Osteocyte (in vitro differentiated cells): ENCODE data around the gene PLEK. TPM values are rescaled to one million over a fixed set of nuclear protein-coding genes. Genes with fewer than 3 reads are reported as not detected.

ENCODE experiments used
- DNase-seq: peaks from one replicate; pipeline ENCODE4 v3.0.0; 2021; ENCODE audit warnings: mixed read lengths; ENCODE audit not compliant: unreplicated experiment; ENCODE audit errors: extremely low spot score
- H3K27ac Mint-ChIP-seq: one replicate; pipeline ENCODE4 v1.8.0; 2021; ENCODE audit warnings: mild to moderate bottlenecking, mixed read lengths; ENCODE audit not compliant: unreplicated experiment
- H3K27me3 Mint-ChIP-seq: one replicate; pipeline ENCODE4 v1.8.0; 2021; ENCODE audit warnings: mixed read lengths; ENCODE audit not compliant: unreplicated experiment
- H3K36me3 Mint-ChIP-seq: one replicate; pipeline ENCODE4 v1.8.0; 2021; ENCODE audit warnings: mixed read lengths; ENCODE audit not compliant: unreplicated experiment
- H3K4me1 Mint-ChIP-seq: one replicate; pipeline ENCODE4 v1.8.0; 2021; ENCODE audit warnings: mixed read lengths; ENCODE audit not compliant: unreplicated experiment
- H3K4me3 Mint-ChIP-seq: one replicate; pipeline ENCODE4 v1.8.0; 2021; ENCODE audit warnings: mild to moderate bottlenecking, moderate library complexity, mixed read lengths; ENCODE audit not compliant: unreplicated experiment
- H3K9me3 Mint-ChIP-seq: one replicate; pipeline ENCODE4 v1.8.0; 2021; ENCODE audit warnings: mixed read lengths; ENCODE audit not compliant: unreplicated experiment
- total RNA-seq: library from RNA; stranded (reverse); gene quantifications from 2 replicates; pipeline ENCODE4 v1.2.1, GENCODE V29; 2021
- TF ChIP-seq, protein P1 (sequence below): fragments of 200-600 bp; sonication (generic); IDR thresholded peaks from 2 replicates; pipeline ENCODE4 v1.5.0; 2021; ENCODE audit warnings: antibody characterized with exemption, mild to moderate bottlenecking, moderate library complexity

The PLEK gene
- total RNA-seq, 1 donor from 2014 or later = 0.19 TPM

DNA sequence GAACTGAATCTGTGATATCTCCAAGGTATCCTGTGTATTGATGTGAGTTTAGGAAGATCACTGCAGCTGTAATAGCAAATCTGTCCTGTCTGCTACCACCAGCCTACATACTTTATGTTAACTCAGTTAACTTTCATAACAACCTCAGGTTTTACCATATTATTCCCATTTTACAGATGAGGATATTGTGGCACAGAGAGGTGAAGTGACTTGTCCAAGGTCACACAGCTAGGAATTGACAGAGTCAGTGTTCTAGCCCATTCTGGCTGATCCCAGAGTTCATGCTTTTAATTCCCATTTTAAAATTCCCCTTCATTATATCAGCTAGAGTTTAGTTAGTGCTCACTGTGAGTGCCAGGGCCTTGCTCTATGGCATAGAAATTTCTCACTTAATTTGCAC lies 49.4 kb downstream of the PLEK start:
- Mint-ChIP-seq H3K9me3 (no peaks in the 10 kb centered on the region), H3K27me3 (peaks cover 17% of the 10 kb centered on the region), H3K4me3 (no peak overlapping the region), H3K27ac (no peak overlapping the region), H3K4me1 (no peaks in the 10 kb centered on the region), H3K36me3 (no peaks in the 10 kb centered on the region)
- TF ChIP-seq, protein P1, sequence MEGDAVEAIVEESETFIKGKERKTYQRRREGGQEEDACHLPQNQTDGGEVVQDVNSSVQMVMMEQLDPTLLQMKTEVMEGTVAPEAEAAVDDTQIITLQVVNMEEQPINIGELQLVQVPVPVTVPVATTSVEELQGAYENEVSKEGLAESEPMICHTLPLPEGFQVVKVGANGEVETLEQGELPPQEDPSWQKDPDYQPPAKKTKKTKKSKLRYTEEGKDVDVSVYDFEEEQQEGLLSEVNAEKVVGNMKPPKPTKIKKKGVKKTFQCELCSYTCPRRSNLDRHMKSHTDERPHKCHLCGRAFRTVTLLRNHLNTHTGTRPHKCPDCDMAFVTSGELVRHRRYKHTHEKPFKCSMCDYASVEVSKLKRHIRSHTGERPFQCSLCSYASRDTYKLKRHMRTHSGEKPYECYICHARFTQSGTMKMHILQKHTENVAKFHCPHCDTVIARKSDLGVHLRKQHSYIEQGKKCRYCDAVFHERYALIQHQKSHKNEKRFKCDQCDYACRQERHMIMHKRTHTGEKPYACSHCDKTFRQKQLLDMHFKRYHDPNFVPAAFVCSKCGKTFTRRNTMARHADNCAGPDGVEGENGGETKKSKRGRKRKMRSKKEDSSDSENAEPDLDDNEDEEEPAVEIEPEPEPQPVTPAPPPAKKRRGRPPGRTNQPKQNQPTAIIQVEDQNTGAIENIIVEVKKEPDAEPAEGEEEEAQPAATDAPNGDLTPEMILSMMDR = no peak
- DNase-seq = no peak

DNA sequence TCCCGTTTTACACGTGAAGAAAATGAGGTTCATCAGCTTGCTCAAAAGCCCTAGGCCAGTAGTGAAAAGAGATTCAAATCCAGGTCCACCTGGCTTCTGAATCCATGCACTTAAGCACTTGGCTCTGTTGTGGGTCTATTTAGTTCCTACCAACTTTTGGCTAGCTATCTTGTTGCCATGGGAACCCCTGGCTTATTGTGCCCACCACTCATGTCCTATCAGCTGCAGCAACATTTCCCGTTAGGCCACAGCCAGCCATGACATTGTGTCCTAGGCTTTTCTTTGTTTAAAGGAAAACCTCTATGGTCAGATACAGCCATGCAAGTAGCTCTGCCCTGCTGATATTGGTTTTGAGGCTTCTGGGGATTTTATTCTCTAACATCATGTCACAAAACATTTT lies 49.8 kb downstream of the PLEK start:
- Mint-ChIP-seq H3K4me3 (no peak overlapping the region), H3K27ac (no peak overlapping the region), H3K27me3 (peaks cover 14% of the 10 kb centered on the region), H3K4me1 (no peaks in the 10 kb centered on the region), H3K36me3 (no peaks in the 10 kb centered on the region), H3K9me3 (no peaks in the 10 kb centered on the region)
- TF ChIP-seq, protein P1 = no peak
- no peak for DNase-seq

DNA sequence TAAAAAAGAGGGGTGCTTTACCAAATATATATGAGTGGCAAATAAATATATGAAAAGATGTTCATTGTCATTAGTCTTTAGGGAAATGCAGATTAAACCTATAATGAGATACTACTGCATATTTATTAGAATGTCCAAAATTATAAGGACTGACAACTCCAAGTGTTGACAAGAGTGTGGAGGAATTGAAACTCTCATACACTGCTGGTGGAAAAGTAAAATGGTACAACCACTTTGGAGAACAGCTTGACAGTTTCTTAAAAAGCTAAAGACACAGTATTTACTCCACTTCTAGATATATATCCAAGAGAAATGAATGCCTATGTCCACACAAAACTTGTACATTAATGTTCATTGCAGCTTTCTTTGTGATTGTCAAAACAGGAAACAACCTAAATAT lies 50.4 kb downstream of the PLEK start:
- H3K27ac Mint-ChIP-seq = no peak overlapping the region
- TF ChIP-seq, protein P1 = no peak
- no peaks in the 10 kb centered on the region for H3K4me1 Mint-ChIP-seq

DNA sequence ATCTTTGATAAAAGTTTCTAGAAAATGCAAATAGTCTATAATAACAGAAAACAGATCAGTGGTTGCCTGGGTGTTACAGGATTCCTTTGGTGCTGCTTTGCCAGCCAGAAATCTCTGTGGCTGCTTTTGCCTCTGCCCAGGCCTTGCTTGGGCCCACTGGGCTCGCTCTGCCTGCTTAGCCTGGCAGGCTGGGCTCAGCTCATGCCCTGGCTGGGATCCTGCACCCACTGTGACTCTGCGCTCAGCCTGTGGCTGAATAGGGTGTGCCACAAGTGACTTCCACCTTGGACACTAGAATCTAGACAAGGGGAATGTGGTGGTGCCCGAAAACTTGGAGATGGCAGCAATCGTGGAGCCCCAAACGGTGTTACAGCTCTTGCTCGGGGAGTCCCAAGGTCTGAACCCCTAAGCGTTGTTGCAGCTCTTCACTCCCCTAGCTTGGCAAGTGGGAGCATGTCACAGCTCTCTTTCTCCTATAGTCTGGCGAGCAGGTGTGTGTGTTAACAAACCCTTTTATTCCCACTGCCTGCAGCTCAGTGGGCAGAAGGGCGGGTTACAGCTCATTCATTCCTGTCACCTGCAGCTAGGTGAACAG lies 51.1 kb downstream of the PLEK start:
- Mint-ChIP-seq H3K27ac (no peak overlapping the region), H3K4me1 (no peaks in the 10 kb centered on the region), H3K27me3 (peaks cover 3% of the 10 kb centered on the region), H3K4me3 (no peak overlapping the region), H3K36me3 (no peaks in the 10 kb centered on the region), H3K9me3 (no peaks in the 10 kb centered on the region)
- TF ChIP-seq, protein P1 = no peak
- DNase-seq = no peak

More for the DNA sequence above, 50.4 kb downstream of the PLEK start:
- Mint-ChIP-seq H3K4me3 (no peak overlapping the region), H3K27me3 (peaks cover 7% of the 10 kb centered on the region), H3K9me3 (no peaks in the 10 kb centered on the region), H3K36me3 (no peaks in the 10 kb centered on the region)
- no peak for DNase-seq

DNA sequence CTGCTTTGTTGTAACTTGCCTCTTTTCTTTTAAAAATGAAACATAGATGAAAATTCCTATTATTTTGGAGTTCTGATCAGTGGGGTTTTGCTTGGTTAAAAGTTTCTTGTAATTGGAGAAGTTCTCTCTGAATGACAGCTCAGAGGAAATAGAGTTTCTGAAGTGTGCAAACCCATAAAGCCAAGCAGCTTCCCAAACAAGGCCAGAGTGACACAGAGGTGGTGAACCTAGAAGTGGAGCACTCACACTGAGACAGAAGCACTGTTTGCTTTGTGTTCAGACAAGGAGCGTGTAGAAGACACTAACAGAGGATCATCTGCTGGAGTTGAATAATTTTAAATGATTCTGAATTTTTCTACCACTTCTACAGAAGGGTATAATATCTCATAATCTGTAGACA lies 52.8 kb downstream of the PLEK start:
- Mint-ChIP-seq H3K27me3 (peaks cover 15% of the 10 kb centered on the region), H3K4me3 (no peak overlapping the region), H3K4me1 (no peaks in the 10 kb centered on the region), H3K9me3 (no peaks in the 10 kb centered on the region), H3K27ac (no peak overlapping the region), H3K36me3 (no peaks in the 10 kb centered on the region)
- DNase-seq = no peak
- TF ChIP-seq, protein P1 = no peak
